MM.1S (cell line): ENCODE results near the gene RECQL.

Experiments
- DNase-seq: peaks from one replicate; pipeline ENCODE4 v3.0.0-alpha.2; 2015
- H2AFZ ChIP-seq: fragments of 300-600 bp; sonication (generic); 2 replicates; pipeline ENCODE4 v1.6.0; 2016; ENCODE audit warnings: antibody characterized with exemption, low read length
- H3F3A ChIP-seq: fragments of 300-600 bp; sonication (generic); 2 replicates; pipeline ENCODE4 v1.6.1; 2016; ENCODE audit warnings: mild to moderate bottlenecking, antibody characterized with exemption, low read length, moderate library complexity, mixed read lengths; ENCODE audit not compliant: insufficient read depth
- H3K27ac ChIP-seq: fragments of 300-600 bp; sonication (generic); 2 replicates; pipeline ENCODE4 v1.5.1; 2016; ENCODE audit warnings: mild to moderate bottlenecking, low read length
- H3K27me3 ChIP-seq: fragments of 300-600 bp; sonication (generic); replicated peaks from 2 replicates; pipeline ENCODE4 v1.6.0; 2016; ENCODE audit warnings: low read length; ENCODE audit not compliant: insufficient read depth
- H3K36me3 ChIP-seq: fragments of 300-600 bp; sonication (generic); replicated peaks from 2 replicates; pipeline ENCODE4 v1.6.1; 2016; ENCODE audit warnings: mild to moderate bottlenecking, low read length, mixed read lengths; ENCODE audit not compliant: insufficient read depth
- H3K4me1 ChIP-seq: fragments of 300-600 bp; sonication (generic); 2 replicates; pipeline ENCODE4 v1.6.1; 2016; ENCODE audit warnings: low read length, mixed read lengths
- H3K4me2 ChIP-seq: fragments of 300-600 bp; sonication (generic); 2 replicates; pipeline ENCODE4 v1.6.0; 2016; ENCODE audit warnings: low read depth, low read length
- H3K4me3 ChIP-seq: fragments of 300-600 bp; sonication (generic); 2 replicates; pipeline ENCODE4 v1.5.1; 2016; ENCODE audit warnings: low read length, mixed read lengths
- H3K79me2 ChIP-seq: fragments of 300-600 bp; sonication (generic); 2 replicates; pipeline ENCODE4 v1.6.1; 2016; ENCODE audit warnings: mixed run types, low read length, mixed read lengths
- H3K9ac ChIP-seq: fragments of 300-600 bp; sonication (generic); 2 replicates; pipeline ENCODE4 v1.6.1; 2016; ENCODE audit warnings: low read length, mixed read lengths
- H3K9me2 ChIP-seq: fragments of 300-600 bp; sonication (generic); replicated peaks from 2 replicates; pipeline ENCODE4 v1.6.1; 2016; ENCODE audit warnings: mild to moderate bottlenecking, low read length, mixed read lengths; ENCODE audit not compliant: insufficient read depth
- H3K9me3 ChIP-seq: fragments of 300-600 bp; sonication (generic); replicated peaks from 2 replicates; pipeline ENCODE4 v1.6.1; 2016; ENCODE audit warnings: mild to moderate bottlenecking, low read length, mixed read lengths; ENCODE audit not compliant: insufficient read depth
- H4K20me1 ChIP-seq: fragments of 300-600 bp; sonication (generic); 2 replicates; pipeline ENCODE4 v1.6.1; 2016; ENCODE audit warnings: mild to moderate bottlenecking, low read length, moderate library complexity, mixed read lengths; ENCODE audit not compliant: insufficient read depth
- EZH2 ChIP-seq: fragments of 300-600 bp; sonication (generic); optimal IDR thresholded peaks from 2 replicates; pipeline ENCODE3; 2017; ENCODE audit warnings: low read depth, mild to moderate bottlenecking, antibody characterized with exemption, low read length, mixed read lengths
- EZH2phosphoT487 ChIP-seq: fragments of 300-600 bp; sonication (generic); IDR thresholded peaks from 2 replicates; pipeline ENCODE4 v1.6.1; 2018; ENCODE audit warnings: antibody characterized with exemption, low read length
- TF ChIP-seq, protein P1 (sequence below): fragments of 300-600 bp; sonication (generic); IDR thresholded peaks from 2 replicates; pipeline ENCODE4 v1.5.1; 2016; ENCODE audit warnings: antibody characterized with exemption, low read length, mixed read lengths

Gene RECQL

DNA sequence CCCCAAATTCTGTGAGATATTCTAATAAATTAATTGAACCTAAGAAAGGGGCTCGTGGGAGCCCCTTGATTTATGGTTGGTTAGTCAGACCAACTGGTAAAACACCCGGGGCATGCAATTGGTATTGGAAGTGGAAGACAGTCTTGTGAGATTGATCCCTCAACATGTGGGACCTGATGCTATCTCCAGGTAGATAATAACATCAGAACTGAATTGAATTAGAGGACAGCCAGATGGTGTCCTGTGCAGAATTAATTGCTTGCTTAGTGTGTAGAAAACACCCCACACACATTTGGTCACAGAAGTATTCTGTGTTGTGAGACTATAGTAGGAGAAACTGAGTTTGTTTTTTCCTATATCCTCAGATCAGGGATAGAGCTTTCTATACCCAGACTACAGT lies 42.0 kb downstream of the RECQL start:
- DNase-seq = no peak
- Histone ChIP-seq H3K4me3 (no peak overlapping the region), H3K4me1 (peaks cover 10% of the 10 kb centered on the region; the same call in 1 of the 2 replicates), H4K20me1 (no peaks in the 10 kb centered on the region), H2AFZ (no peak overlapping the region), H3K79me2 (no peaks in the 10 kb centered on the region), H3K9ac (no peak overlapping the region), H3K27ac (no peak overlapping the region), H3K9me3 (no peaks in the 10 kb centered on the region), H3F3A (no peaks in the 10 kb centered on the region), H3K27me3 (no peaks in the 10 kb centered on the region), H3K9me2 (no peaks in the 10 kb centered on the region), H3K4me2 (no peak overlapping the region), H3K36me3 (peaks cover 4% of the 10 kb centered on the region; the same call in 1 of the 2 replicates)
- no peak for TF ChIP-seq EZH2
- TF ChIP-seq, protein P1, sequence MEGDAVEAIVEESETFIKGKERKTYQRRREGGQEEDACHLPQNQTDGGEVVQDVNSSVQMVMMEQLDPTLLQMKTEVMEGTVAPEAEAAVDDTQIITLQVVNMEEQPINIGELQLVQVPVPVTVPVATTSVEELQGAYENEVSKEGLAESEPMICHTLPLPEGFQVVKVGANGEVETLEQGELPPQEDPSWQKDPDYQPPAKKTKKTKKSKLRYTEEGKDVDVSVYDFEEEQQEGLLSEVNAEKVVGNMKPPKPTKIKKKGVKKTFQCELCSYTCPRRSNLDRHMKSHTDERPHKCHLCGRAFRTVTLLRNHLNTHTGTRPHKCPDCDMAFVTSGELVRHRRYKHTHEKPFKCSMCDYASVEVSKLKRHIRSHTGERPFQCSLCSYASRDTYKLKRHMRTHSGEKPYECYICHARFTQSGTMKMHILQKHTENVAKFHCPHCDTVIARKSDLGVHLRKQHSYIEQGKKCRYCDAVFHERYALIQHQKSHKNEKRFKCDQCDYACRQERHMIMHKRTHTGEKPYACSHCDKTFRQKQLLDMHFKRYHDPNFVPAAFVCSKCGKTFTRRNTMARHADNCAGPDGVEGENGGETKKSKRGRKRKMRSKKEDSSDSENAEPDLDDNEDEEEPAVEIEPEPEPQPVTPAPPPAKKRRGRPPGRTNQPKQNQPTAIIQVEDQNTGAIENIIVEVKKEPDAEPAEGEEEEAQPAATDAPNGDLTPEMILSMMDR = no peak

DNA sequence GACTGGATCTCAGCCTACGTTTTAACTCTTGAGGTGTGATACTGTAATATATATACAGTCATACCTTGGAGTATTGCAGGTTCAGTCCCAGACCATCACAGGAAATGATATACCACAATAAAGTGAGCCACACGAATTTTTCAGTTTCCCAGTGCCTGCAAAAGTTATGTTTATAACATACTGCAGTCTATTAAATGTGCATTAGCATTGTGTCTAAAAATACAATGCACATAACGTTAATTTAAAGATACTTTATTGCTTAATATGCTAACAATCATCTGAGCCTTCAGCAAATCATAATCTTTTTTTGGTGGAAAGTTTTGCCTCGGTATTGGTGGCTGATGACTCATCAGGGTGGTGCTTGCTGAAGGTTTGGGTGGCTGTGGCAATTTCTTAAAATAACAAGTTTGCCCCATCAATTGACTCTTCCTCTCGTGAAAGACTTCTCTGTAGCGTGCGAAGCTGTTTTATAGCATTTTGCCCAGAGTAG lies 45.1 kb downstream of the RECQL start:
- no peaks in the 10 kb centered on the region for H3K9me3 ChIP-seq
- H3K4me2 ChIP-seq = no peak overlapping the region
- H3K4me1 ChIP-seq = peaks cover 28% of the 10 kb centered on the region
- H4K20me1 ChIP-seq = 0 out of 2 replicates have a peak, but pooled peaks cover 3% of the 10 kb centered on the region
- H3K79me2 ChIP-seq = no peaks in the 10 kb centered on the region
- H3K9ac ChIP-seq = no peak overlapping the region
- TF ChIP-seq EZH2 = no peak
- TF ChIP-seq EZH2phosphoT487 = no peak
- TF ChIP-seq, protein P1 = no peak
- H3F3A ChIP-seq = peaks cover 16% of the 10 kb centered on the region
- no peak overlapping the region for H3K4me3 ChIP-seq
- DNase-seq = no peak
- peaks cover under 1% of the 10 kb centered on the region; the same call in 1 of the 2 replicates for H3K36me3 ChIP-seq
- H2AFZ ChIP-seq = no peak overlapping the region
- no peaks in the 10 kb centered on the region for H3K27me3 ChIP-seq
- no peak overlapping the region for H3K27ac ChIP-seq
- H3K9me2 ChIP-seq = no peaks in the 10 kb centered on the region

DNA sequence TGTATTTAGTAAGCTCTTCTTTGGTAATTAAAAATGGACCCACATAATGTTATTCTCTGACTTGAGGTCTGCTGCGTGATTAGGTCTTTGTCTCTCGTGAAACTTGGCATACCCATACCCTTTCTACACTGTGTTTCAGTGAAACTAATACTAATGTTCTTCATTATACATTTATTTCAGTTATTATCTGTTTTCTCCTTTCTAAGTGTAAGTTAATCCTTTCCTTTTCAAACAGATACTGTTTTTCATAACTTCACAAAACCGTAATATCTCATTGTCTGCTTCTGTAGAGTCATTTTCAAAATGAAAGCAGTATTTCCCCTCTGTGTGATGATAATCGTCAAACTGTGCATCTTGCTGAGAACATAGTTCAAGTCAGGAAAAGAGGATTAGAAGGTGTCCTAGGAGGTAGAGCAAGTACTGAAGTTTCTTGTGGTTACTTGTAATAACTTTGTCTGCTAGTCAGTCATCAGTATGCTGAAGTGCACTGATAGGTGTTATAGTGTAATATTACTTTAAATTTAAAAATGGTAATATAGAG lies 48.1 kb downstream of the RECQL start:
- Histone ChIP-seq H3K36me3 (no peaks in the 10 kb centered on the region; the same call in 1 of the 2 replicates), H3K9me2 (no peaks in the 10 kb centered on the region), H3K4me3 (peak overlapping the region; percentile 14), H4K20me1 (0 out of 2 replicates have a peak, but pooled peaks cover 3% of the 10 kb centered on the region), H3K9ac (no peak overlapping the region), H3K4me2 (peak overlapping the region; percentile 48), H2AFZ (no peak overlapping the region), H3K27me3 (no peaks in the 10 kb centered on the region), H3K79me2 (no peaks in the 10 kb centered on the region), H3K4me1 (peaks cover 28% of the 10 kb centered on the region), H3F3A (peaks cover 16% of the 10 kb centered on the region), H3K27ac (peak overlapping the region; percentile 24; the same call in 1 of the 2 replicates), H3K9me3 (no peaks in the 10 kb centered on the region)
- TF ChIP-seq, protein P1 = no peak
- no peak for TF ChIP-seq EZH2
- peak; percentile 84; the same call in 1 of the 2 replicates for TF ChIP-seq EZH2phosphoT487
- DNase-seq = peak; percentile 91
